Esophagus squamous epithelium (tissue), 4 donors: Measurements from ENCODE around the gene EFCAB5.

Experiments used
- CTCF ChIP-seq, 6 experiments: fragments of 450-650 bp in 4 of 6; fragments of 200-600 bp in 2 of 6; sonication (generic) in 2 of 6; IDR thresholded peaks; one replicate each; pipeline ENCODE4 v1.5.1; 2016 to 2019; ENCODE audit warnings: antibody characterized with exemption in 6 of 6, mild to moderate bottlenecking in 4 of 6, moderate library complexity in 4 of 6
- POLR2A ChIP-seq, 4 donors: fragments of 450-650 bp; IDR thresholded peaks; one replicate each; pipeline ENCODE4 v1.6.1; 2017; ENCODE audit warnings: antibody characterized with exemption in 4 of 4, mild to moderate bottlenecking in 4 of 4, moderate library complexity in 3 of 4

GRCh38 chr17:30091771-30092170 is 150.3 kb downstream of the EFCAB5 start:
- no peak for TF ChIP-seq CTCF (IDR thresholded peaks at IDR 0.05)
- no peak for TF ChIP-seq POLR2A (IDR thresholded peaks at IDR 0.05)
